ENCODE measurements around the gene DAPK3.
"Not testable (repeated sequence)": the region's sequence is repeated elsewhere in the genome, so short reads cannot be mapped to it uniquely, and the experiment has no call there.

DAPK3 gene

GRCh38 chr19:4010808-4011110, 39.9 kb upstream of the DAPK3 start:
- no peak for TF ChIP-seq CTCF (conservative IDR thresholded peaks at IDR 0.05; ENCODE audit: low read depth, low read length)
- no peak for DNase-seq (ENCODE audit: low read depth)
- H3K4me3 ChIP-seq (ENCODE audit: low read length): no peak overlapping the region

DNA sequence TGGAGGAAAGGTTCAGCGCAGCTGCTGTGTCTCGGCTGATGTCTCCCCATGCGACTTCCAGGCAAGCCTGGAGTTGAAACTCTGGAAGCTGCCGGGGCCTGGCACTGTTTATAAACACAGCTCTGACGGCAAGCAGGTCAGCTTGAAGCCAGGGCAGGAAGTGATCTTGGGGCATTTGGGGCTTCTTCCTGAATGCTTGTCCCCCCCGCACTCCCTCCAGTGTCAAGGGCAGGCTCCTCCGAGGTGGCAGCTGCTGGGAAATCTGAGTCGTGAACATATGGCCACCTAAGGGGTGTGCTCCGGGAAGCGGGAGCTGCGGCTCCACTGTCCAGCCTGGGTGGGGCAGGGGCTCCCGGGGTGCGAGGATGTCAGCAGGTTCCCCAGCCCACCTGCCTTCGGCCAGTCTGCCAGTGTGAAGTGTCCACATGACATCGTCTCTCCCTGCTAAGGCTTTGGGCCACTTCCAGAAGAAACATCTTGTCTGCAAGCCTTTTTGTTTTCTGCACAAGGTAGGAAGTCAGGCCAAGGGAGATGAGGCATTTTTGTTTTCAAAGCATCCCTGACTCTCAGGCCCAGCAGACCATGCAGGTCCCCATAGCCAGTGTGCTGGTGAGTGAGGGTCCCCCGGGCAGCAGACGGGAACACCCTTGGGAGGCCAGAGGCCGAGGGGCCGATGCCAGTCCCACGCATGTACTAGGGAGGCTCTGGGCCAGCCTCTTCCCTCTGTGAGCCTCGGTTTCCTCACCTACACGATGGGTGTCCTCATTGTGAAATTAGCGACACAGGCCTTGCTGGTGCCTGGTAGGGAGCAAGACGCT, 39.3 kb upstream of the DAPK3 start:
- DNase-seq (ENCODE audit: low read depth): no peak
- H3K4me3 ChIP-seq (ENCODE audit: low read length): no peak overlapping the region

DNA sequence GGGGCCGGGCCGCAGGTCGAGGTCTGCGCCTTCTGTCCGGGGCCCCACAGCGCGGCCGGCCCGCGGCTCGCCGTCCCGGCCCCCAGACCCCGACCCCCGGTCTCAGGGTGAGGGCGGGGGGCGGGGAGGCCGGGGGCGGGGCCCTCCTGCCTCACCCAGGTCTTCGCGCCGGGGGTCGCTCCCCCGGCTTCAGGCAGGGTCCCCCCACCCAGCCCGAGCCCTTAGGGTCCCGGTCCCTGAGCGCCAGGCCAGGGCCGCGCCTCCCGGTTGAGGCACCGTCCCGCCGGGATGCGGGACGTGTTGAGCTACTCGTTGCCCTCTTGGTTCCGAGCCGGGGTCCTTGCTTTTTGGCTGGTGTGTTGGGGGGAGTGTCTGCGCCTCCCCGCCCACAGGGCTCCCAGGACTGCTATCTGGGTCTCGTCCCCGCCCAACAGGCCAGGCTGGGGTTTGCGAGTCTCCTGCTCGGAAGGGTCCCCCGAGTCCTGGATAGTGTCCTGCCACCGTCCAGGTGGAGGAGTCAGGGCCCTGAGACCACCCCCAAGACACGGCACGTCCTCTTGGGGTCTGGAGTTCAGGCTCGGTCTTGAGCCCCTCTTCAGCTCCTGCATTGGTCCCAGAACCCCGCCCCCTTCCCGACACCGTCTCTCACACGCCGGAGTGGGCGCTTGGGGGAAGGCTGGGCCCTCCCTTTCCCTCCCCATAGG, 37.1 kb upstream of the DAPK3 start:
- no peak for TF ChIP-seq CTCF (conservative IDR thresholded peaks at IDR 0.05; ENCODE audit: low read depth, low read length)
- DNase-seq (ENCODE audit: low read depth): no peak
- H3K4me3 ChIP-seq (ENCODE audit: low read length): peak overlapping the region; percentile 87

More for the DNA sequence above, 39.3 kb upstream of the DAPK3 start:
- no peak for TF ChIP-seq CTCF (conservative IDR thresholded peaks at IDR 0.05; ENCODE audit: low read depth, low read length)

DNA sequence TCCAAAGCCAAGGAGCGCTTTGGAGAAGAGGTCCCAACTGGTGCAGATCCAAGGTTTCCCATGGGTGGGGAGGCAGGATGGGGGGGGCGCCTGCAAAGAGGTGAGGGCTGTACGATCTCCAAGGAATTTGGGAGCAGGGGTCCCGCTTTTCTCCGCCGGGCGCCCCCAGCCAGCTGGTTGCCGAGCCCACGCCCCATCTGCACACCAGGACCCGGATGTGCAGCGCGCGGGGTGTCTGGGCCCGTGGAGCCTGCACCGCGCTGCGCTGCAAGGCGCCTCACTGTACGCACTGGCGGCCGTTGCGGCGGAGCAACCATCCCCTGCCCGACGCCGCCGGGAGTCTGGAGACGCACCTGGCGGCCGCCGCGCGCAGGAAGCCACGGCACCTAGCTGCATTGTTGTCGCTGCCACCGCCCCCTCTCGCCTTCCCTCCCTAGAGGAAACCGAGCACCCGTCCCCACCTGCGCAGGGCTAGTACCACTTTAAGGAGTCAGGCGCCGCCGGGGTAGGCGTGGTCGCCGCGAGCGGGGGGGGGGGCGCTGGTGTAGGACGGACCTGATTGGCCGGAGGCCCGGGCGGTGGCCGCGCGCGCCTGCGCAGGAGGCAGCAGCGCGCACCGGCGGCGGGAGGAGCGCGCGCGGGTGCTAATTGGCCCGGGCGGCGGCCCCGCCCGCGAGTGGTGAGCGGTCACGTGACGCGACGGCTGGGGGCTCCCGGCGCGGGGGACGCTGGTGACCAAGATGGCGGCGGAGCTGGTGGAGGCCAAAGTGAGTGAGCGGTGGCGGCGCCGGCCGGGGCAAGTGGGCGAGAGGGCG, 36.3 kb upstream of the DAPK3 start, which contains the start of gene PIAS4:
Gene PIAS4, plus strand, starts transcription at position 716 of the 815 bp plus-strand sequence. Its CDS starts 25 bp downstream, at position 741.
- TF ChIP-seq CTCF (conservative IDR thresholded peaks at IDR 0.05; ENCODE audit: low read depth, low read length): no peak
- H3K4me3 ChIP-seq (ENCODE audit: low read length): peak within 1 kb of the TSS; percentile 87
- DNase-seq (ENCODE audit: low read depth): peak; percentile 63

DNA sequence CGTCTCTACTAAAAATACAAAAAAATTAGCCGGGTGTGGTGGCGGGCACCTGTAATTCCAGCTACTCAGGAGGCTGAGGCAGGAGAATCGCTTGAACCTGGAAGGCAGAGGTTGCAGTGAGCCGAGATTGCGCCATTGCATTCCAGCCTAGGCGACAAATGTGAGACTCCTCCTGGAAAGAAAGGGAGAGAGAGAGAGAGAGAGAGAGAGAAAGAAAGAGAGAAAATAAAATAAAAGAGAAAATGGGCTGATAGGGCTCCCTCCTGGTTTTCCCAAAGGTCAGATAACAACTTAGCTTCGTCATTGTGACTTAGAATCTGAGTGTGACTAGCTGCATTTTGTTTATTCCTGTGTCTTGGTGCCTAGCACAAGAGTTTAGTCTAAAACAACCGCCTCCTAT, 34.5 kb upstream of the DAPK3 start:
- not testable (repeated sequence) for DNase-seq (ENCODE audit: low read depth); H3K4me3 ChIP-seq (ENCODE audit: low read length)

DNA sequence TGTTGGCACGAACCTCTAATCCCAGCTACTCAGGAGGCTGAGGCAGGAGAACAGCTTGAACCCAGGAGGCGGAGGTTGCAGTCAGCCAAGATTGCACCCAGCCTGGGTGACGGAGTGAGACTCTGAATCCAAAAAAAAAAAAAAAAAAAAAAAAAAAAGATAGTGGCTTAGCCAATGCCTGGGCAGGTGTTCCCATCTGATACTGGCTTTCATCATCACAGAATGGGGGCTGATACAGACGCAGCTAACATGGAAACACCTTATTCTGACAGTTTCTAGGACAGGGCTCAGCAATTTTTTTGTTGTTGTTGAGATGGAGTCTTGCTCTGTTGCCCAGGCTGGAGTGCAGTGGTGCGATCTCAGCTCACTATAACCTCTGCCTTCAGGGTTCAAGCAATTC, 29.9 kb upstream of the DAPK3 start:
- not testable (repeated sequence) for H3K4me3 ChIP-seq (ENCODE audit: low read length); DNase-seq (ENCODE audit: low read depth)

GRCh38 chr19:3998667-3999412, 27.9 kb upstream of the DAPK3 start:
- H3K4me3 ChIP-seq (ENCODE audit: low read length): not testable (repeated sequence)

GRCh38 chr19:3995607-3996006, 24.7 kb upstream of the DAPK3 start:
- TF ChIP-seq CTCF (conservative IDR thresholded peaks at IDR 0.05; ENCODE audit: low read depth, low read length): no peak
- DNase-seq (ENCODE audit: low read depth): no peak
- H3K4me3 ChIP-seq (ENCODE audit: low read length): no peak overlapping the region

More at GRCh38 chr19:3998667-3999412, 27.9 kb upstream of the DAPK3 start:
- DNase-seq (ENCODE audit: low read depth): not testable (repeated sequence)
